ENCODE results near the gene ZNF837. TPM values are rescaled to one million over a fixed set of nuclear protein-coding genes. Genes with fewer than 3 reads are reported as not detected.

Gene ZNF837
- total and polyA plus RNA-seq, 2 of the 13 experiments (the other 11 are each of a cell fraction or from before 2014, with no cell fraction given) = 0.29 to 1.3 TPM

DNA sequence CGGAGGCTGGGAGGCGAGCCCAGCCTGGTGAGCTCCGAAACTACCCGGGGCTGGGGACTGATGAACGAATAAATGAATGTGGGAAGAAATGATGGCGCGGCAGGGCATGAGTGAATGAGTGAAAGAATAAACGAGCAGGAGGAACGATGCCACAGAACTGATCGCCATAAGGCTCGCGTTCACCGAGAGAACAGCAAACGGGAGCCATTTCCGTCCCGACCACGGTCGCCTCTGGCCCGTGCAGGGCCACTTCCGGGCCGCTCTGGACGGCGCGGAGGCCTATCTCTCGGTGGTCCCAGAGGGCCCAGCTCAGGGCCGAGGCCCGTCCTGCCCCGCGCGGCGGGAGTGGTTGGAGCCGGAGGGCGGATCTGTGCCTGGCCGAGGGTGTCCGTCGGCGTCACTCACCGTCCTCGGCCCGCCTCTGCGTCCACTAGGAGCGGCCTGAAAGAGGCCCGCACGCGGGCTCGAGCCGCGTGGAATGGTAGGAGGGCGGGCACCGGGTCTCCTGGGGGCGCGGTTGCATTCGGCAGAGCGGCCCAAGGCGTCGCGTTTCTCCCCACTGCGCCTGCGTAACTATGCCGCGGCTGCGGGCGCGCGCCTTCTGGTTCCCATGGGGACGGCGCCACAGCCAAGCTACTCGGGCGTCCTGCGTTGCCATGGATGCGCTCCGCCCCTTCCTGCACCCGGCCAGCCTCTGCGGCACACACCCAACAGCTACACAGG, 18.4 kb downstream of the ZNF837 start, which contains the start of gene ZNF497 (continued):
- TF ChIP-seq, protein P1, sequence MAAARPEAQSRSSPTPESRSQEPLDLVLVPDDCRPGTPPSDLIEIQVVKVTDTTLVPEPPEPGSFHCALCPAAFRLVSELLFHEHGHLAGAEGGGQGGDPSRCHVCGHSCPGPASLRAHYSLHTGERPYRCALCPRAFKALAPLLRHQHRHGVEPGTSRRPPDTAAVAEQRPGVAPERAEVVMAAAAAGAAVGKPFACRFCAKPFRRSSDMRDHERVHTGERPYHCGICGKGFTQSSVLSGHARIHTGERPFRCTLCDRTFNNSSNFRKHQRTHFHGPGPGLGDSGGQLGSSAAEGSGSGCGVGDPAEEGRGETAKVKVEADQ (CRISPR knock-in tag; IDR thresholded peaks at IDR 0.05; ENCODE audit: borderline replicate concordance) = peak; percentile 45; the same call in 1 of the 2 replicates
- TF ChIP-seq ZNF577 (CRISPR knock-in tag; IDR thresholded peaks at IDR 0.05; ENCODE audit: borderline replicate concordance, low read depth) (no peak), ZNF343 (CRISPR knock-in tag; IDR thresholded peaks at IDR 0.05) (0 out of 2 replicates have a peak, but pooled peaks have one; percentile 38), ZSCAN29 (CRISPR knock-in tag; conservative IDR thresholded peaks at IDR 0.05) (no peak), SOX6 (IDR thresholded peaks at IDR 0.05) (no peak), SOX6 (CRISPR knock-in tag; IDR thresholded peaks at IDR 0.05) (peak; percentile 26; the same call in 1 of the 2 replicates), ARHGAP35 (CRISPR knock-in tag; IDR thresholded peaks at IDR 0.05; ENCODE audit: borderline replicate concordance) (no peak; the same call in 1 of the 2 replicates), ZFP41 (CRISPR knock-in tag; IDR thresholded peaks at IDR 0.05; ENCODE audit: borderline replicate concordance) (no peak), ZFP37 (CRISPR knock-in tag; IDR thresholded peaks at IDR 0.05; ENCODE audit: borderline replicate concordance) (no peak; the same call in 1 of the 2 replicates), SMYD3 (CRISPR knock-in tag; IDR thresholded peaks at IDR 0.05) (no peak), ZNF292 (CRISPR knock-in tag; IDR thresholded peaks at IDR 0.05; ENCODE audit: borderline replicate concordance, low read depth) (no peak), GLI4 (CRISPR knock-in tag; IDR thresholded peaks at IDR 0.05; ENCODE audit: borderline replicate concordance) (0 out of 2 replicates have a peak, but pooled peaks have one; percentile 67), ZBTB3 (CRISPR knock-in tag; IDR thresholded peaks at IDR 0.05; ENCODE audit: borderline replicate concordance, low read depth) (no peak), ADNP (CRISPR knock-in tag; IDR thresholded peaks at IDR 0.05) (no peak), ZNF530 (CRISPR knock-in tag; IDR thresholded peaks at IDR 0.05; ENCODE audit: low read depth) (no peak), YY1 (IDR thresholded peaks at IDR 0.05; ENCODE audit: insufficient read depth, insufficient replicate concordance, low read depth, low read length) (peak; percentile 88), ZNF615 (CRISPR knock-in tag; IDR thresholded peaks at IDR 0.05; ENCODE audit: borderline replicate concordance) (0 out of 2 replicates have a peak, but pooled peaks have one; percentile 38), ZNF124 (CRISPR knock-in tag; IDR thresholded peaks at IDR 0.05) (0 out of 2 replicates have a peak, but pooled peaks have one; percentile 91), ZNF605 (CRISPR knock-in tag; IDR thresholded peaks at IDR 0.05) (no peak; the same call in 1 of the 2 replicates), TBX2 (CRISPR knock-in tag; IDR thresholded peaks at IDR 0.05; ENCODE audit: borderline replicate concordance) (peak; percentile 63; the same call in 1 of the 2 replicates), SMC3 (IDR thresholded peaks at IDR 0.05; ENCODE audit: low read length) (no peak)
- TF ChIP-seq, protein P2, sequence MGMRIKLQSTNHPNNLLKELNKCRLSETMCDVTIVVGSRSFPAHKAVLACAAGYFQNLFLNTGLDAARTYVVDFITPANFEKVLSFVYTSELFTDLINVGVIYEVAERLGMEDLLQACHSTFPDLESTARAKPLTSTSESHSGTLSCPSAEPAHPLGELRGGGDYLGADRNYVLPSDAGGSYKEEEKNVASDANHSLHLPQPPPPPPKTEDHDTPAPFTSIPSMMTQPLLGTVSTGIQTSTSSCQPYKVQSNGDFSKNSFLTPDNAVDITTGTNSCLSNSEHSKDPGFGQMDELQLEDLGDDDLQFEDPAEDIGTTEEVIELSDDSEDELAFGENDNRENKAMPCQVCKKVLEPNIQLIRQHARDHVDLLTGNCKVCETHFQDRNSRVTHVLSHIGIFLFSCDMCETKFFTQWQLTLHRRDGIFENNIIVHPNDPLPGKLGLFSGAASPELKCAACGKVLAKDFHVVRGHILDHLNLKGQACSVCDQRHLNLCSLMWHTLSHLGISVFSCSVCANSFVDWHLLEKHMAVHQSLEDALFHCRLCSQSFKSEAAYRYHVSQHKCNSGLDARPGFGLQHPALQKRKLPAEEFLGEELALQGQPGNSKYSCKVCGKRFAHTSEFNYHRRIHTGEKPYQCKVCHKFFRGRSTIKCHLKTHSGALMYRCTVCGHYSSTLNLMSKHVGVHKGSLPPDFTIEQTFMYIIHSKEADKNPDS (CRISPR knock-in tag; IDR thresholded peaks at IDR 0.05) = no peak
- TF ChIP-seq, protein P3, sequence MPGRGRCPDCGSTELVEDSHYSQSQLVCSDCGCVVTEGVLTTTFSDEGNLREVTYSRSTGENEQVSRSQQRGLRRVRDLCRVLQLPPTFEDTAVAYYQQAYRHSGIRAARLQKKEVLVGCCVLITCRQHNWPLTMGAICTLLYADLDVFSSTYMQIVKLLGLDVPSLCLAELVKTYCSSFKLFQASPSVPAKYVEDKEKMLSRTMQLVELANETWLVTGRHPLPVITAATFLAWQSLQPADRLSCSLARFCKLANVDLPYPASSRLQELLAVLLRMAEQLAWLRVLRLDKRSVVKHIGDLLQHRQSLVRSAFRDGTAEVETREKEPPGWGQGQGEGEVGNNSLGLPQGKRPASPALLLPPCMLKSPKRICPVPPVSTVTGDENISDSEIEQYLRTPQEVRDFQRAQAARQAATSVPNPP (CRISPR knock-in tag; IDR thresholded peaks at IDR 0.05) = 0 out of 2 replicates have a peak, but pooled peaks have one; percentile 21
- TF ChIP-seq, protein P4, sequence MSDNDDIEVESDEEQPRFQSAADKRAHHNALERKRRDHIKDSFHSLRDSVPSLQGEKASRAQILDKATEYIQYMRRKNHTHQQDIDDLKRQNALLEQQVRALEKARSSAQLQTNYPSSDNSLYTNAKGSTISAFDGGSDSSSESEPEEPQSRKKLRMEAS (IDR thresholded peaks at IDR 0.05) = peak; percentile 77
